Measurements from ENCODE around the gene RAP1GAP.
"Not testable (repeated sequence)": the region's sequence is repeated elsewhere in the genome, so short reads cannot be mapped to it uniquely, and the experiment has no call there.

Gene RAP1GAP

DNA sequence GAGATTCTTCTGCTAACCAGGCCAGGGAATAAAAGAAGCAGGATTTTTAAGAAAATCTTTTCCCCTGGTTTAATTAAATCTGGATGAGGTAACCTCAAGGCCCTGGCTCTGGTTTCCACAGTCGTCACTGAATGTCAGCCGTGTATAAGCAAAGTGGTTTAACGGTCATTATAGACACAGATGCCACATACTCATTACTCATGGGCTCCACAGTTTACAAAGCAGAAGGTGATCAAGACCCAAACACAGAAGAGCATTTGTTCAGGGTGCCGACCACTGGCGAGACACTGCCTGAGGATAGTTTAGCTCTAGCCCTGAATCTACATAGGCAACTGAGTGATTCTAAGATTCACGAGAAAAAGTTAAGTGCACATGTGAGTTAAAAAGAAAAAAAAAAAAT lies 27.8 kb upstream of the RAP1GAP start:
- Histone ChIP-seq H3K4me3 (ENCODE audit: low read length) (no peak overlapping the region), H3K9ac (ENCODE audit: low read length) (no peak overlapping the region), H3K36me3 (ENCODE audit: control insufficient read depth, insufficient read depth, low read length) (peaks cover 5% of the 10 kb centered on the region), H3K4me1 (ENCODE audit: control insufficient read depth, insufficient read depth, low read length) (no peaks in the 10 kb centered on the region), H3K9me3 (ENCODE audit: control insufficient read depth, low read length) (no peaks in the 10 kb centered on the region), H3K27me3 (ENCODE audit: control insufficient read depth, insufficient read depth, low read length) (no peaks in the 10 kb centered on the region)

DNA sequence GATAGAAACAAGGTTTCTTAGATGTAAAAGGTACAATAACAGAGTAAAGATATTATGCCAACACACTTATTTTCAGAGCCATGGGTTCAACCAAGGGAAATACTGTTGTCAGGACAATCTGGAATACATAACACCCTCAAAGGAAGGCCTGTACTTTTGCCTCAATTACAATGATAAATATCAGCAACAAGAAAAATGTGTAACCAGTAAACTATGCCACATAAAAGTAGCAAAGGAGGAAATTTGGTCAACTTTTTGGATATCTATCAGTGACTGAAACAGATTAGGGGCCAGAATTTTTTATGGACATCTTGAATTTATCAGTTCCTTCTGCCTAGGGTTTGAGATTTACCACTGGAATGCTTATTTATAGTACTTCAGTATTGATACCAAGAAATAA lies 24.6 kb upstream of the RAP1GAP start:
- no peaks in the 10 kb centered on the region for H3K27me3 ChIP-seq (ENCODE audit: control insufficient read depth, insufficient read depth, low read length)
- H3K4me3 ChIP-seq (ENCODE audit: low read length): no peak overlapping the region
- H3K36me3 ChIP-seq (ENCODE audit: control insufficient read depth, insufficient read depth, low read length): no peaks in the 10 kb centered on the region
- H3K9ac ChIP-seq (ENCODE audit: low read length): no peak overlapping the region
- H3K4me1 ChIP-seq (ENCODE audit: control insufficient read depth, insufficient read depth, low read length): no peaks in the 10 kb centered on the region
- H3K9me3 ChIP-seq (ENCODE audit: control insufficient read depth, low read length): no peaks in the 10 kb centered on the region

DNA sequence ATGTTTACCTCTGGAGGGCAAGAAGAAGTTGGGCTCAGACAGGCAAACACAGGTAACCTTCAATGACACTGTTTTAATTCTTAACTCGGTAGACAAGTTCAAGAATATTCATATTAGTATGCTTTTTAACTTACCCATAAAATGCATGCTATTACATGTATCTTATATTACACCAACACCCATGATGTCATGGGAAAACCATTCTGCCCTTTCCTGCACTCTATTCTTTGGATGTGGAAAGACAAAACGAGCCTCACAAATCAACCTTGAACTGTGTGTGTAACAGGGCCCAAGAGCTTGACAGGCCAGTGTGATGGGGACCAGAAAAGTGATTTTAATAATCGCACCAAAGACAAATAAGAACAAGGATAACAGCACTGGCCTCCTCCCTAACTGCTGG lies 22.6 kb upstream of the RAP1GAP start:
- no peaks in the 10 kb centered on the region for H3K36me3 ChIP-seq (ENCODE audit: control insufficient read depth, insufficient read depth, low read length)

DNA sequence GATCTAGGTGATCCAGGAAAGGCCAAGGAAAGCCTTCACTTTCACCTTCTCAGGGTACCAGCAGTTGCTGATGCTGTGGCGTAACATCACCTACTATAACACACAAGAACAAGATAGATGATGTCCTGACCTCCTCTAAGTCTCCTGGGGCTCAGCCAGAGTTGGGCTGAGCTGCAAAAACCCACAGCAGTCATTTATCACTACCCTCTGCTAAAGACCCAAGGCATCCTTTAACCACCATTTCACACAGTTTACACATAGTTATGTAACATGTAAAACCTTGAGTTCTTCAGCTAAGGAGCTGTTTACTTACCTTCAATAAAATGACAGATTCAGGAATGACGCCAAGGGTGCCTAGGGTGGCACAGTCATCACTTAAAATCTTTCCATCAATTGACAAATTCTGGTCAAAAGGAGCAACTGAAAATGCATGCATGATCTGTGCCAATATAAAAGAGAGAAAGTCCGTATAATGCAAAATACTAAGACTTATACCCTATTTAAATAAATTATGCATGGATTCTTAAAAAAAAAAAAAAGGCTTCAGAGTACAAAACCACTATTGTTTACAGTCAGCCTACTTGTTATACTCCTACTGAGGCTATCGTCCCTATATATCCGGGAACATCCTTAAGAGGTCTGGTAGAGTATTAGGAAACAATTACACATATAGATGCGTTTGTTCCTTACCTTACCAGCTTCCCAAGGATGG lies 20.7 kb upstream of the RAP1GAP start:
- Histone ChIP-seq H3K9me3 (ENCODE audit: control insufficient read depth, low read length) (no peaks in the 10 kb centered on the region), H3K9ac (ENCODE audit: low read length) (no peak overlapping the region), H3K27me3 (ENCODE audit: control insufficient read depth, insufficient read depth, low read length) (no peaks in the 10 kb centered on the region), H3K4me1 (ENCODE audit: control insufficient read depth, insufficient read depth, low read length) (no peaks in the 10 kb centered on the region), H3K4me3 (ENCODE audit: low read length) (no peak overlapping the region), H3K36me3 (ENCODE audit: control insufficient read depth, insufficient read depth, low read length) (no peaks in the 10 kb centered on the region)

More for the DNA sequence above, 22.6 kb upstream of the RAP1GAP start:
- Histone ChIP-seq H3K9me3 (ENCODE audit: control insufficient read depth, low read length) (no peaks in the 10 kb centered on the region), H3K4me3 (ENCODE audit: low read length) (no peak overlapping the region), H3K9ac (ENCODE audit: low read length) (no peak overlapping the region), H3K27me3 (ENCODE audit: control insufficient read depth, insufficient read depth, low read length) (no peaks in the 10 kb centered on the region), H3K4me1 (ENCODE audit: control insufficient read depth, insufficient read depth, low read length) (no peaks in the 10 kb centered on the region)

DNA sequence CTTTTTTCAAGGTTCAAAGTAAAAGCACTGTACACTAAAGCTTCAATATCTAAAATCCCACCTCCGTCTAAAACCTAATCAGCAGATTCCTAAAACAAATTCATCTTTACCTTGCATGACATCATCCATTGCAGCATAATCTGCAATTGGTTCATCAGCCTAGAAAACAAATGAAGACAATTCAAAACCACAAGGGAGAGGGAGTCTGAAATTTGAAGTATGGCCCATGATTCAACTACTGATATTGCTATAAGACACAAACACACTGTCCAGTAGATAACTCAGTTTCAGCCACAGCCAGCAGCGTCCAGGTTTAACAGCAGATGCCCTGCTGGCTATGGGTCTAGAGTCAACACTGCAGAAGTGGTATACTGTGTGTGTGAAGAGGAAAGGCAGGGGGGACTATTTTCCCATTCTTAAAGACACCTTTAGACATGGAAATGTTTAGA lies 17.9 kb upstream of the RAP1GAP start:
- H3K9me3 ChIP-seq (ENCODE audit: control insufficient read depth, low read length): no peaks in the 10 kb centered on the region
- H3K27me3 ChIP-seq (ENCODE audit: control insufficient read depth, insufficient read depth, low read length): no peaks in the 10 kb centered on the region
- H3K4me3 ChIP-seq (ENCODE audit: low read length): no peak overlapping the region
- no peak overlapping the region for H3K9ac ChIP-seq (ENCODE audit: low read length)
- H3K36me3 ChIP-seq (ENCODE audit: control insufficient read depth, insufficient read depth, low read length): no peaks in the 10 kb centered on the region
- H3K4me1 ChIP-seq (ENCODE audit: control insufficient read depth, insufficient read depth, low read length): no peaks in the 10 kb centered on the region

DNA sequence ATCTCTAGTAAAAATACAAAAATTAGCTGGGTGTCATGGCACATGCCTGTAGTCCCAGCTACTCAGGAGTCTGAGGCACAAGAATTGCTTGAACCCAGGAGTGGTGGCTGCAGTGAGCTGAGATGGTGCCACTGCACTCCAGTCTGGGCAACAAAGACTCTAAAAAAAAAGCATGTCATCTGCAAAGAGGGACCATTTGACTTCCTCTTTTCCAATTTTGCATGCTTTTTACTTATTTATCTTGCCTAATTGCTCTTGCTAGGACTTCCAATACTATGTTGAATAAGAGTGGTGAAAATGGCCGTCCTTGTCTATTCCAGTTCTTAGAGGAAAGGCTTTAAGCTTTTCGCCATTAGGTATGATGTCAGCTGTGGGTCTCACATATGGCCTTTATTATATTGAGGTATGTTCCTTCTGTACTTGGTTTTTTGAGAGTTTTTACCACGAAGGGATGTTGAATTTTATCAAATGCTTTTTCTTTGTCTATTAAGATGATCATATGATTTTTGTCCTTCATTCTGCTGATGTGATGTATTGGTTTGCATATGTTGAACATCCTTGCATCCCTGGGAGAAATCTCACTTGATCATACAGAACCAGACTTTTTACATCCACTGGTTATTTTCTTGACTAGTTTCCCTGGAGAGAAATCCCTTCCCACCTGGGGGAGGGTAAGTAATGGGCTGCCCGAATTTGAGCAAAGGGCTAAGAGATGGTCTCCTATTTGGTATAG lies 17.0 kb upstream of the RAP1GAP start:
- H3K36me3 ChIP-seq (ENCODE audit: control insufficient read depth, insufficient read depth, low read length): no peaks in the 10 kb centered on the region
- H3K9ac ChIP-seq (ENCODE audit: low read length): no peak overlapping the region
- H3K4me3 ChIP-seq (ENCODE audit: low read length): no peak overlapping the region
- H3K4me1 ChIP-seq (ENCODE audit: control insufficient read depth, insufficient read depth, low read length): no peaks in the 10 kb centered on the region
- H3K9me3 ChIP-seq (ENCODE audit: control insufficient read depth, low read length): no peaks in the 10 kb centered on the region
- H3K27me3 ChIP-seq (ENCODE audit: control insufficient read depth, insufficient read depth, low read length): no peaks in the 10 kb centered on the region

DNA sequence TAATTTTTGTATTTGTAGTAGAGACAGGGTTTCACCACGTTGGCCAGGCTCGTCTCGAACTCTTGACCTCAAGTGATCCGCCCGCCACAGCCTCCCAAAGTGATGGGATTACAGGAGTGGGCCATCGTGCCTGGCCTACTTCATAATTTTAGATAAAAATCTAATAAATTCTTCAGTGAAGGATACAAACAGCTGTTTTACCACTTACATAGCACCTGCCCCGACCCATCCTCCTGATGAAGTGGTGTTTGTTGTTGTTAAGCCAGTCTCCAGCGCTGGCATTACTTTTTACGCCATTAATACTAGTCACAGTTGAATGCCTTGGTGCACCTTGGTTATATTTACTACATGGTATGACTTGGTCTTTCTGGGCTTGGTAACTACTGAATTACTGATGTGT lies 12.3 kb upstream of the RAP1GAP start:
- Histone ChIP-seq H3K4me1 (ENCODE audit: control insufficient read depth, insufficient read depth, low read length) (no peaks in the 10 kb centered on the region), H3K9me3 (ENCODE audit: control insufficient read depth, low read length) (no peaks in the 10 kb centered on the region), H3K36me3 (ENCODE audit: control insufficient read depth, insufficient read depth, low read length) (no peaks in the 10 kb centered on the region), H3K9ac (ENCODE audit: low read length) (no peak overlapping the region), H3K27me3 (ENCODE audit: control insufficient read depth, insufficient read depth, low read length) (no peaks in the 10 kb centered on the region), H3K4me3 (ENCODE audit: low read length) (no peak overlapping the region)

DNA sequence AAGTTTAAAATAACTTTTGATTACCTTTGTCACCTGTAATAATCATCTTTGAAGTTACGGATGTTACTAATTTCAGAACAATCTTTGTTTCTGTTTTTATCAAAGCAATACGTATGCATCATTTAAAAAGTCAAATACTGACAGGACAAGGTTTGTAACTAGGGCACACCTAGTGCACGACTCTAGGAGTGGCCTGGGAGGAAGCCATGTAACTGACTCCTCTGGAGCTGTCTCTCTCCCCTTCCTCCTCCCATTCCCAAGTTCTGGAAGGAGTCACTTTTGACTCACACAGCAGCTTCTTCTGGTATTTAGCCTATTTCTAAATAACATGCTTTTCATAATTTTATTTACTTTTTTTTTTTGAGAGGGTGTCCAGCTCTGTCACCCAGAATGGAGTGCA lies 11.8 kb upstream of the RAP1GAP start:
- Histone ChIP-seq H3K4me3 (ENCODE audit: low read length) (no peak overlapping the region), H3K9me3 (ENCODE audit: control insufficient read depth, low read length) (no peaks in the 10 kb centered on the region), H3K36me3 (ENCODE audit: control insufficient read depth, insufficient read depth, low read length) (no peaks in the 10 kb centered on the region), H3K9ac (ENCODE audit: low read length) (no peak overlapping the region), H3K27me3 (ENCODE audit: control insufficient read depth, insufficient read depth, low read length) (no peaks in the 10 kb centered on the region), H3K4me1 (ENCODE audit: control insufficient read depth, insufficient read depth, low read length) (no peaks in the 10 kb centered on the region)

DNA sequence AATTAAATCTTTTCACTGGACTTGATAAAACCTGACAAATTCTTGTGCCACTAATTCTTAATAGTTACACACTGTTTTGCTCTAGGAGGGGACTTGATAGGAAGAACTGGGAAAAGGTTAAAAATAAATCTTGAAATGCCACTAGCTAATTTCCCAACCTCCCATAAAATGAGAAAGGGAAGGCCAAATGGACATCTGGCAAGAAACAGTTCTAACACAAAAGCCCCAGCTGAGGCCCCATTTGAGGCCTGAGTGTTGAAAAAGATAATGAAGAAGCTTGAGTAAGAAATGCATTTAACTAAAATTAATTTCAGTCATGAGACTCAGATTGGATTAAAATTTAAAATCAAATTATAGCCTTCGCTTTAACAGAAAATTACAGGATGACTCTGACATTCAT lies 11.2 kb upstream of the RAP1GAP start:
- Histone ChIP-seq H3K36me3 (ENCODE audit: control insufficient read depth, insufficient read depth, low read length) (no peaks in the 10 kb centered on the region), H3K27me3 (ENCODE audit: control insufficient read depth, insufficient read depth, low read length) (no peaks in the 10 kb centered on the region), H3K4me1 (ENCODE audit: control insufficient read depth, insufficient read depth, low read length) (no peaks in the 10 kb centered on the region), H3K4me3 (ENCODE audit: low read length) (no peak overlapping the region), H3K9ac (ENCODE audit: low read length) (no peak overlapping the region), H3K9me3 (ENCODE audit: control insufficient read depth, low read length) (no peaks in the 10 kb centered on the region)

DNA sequence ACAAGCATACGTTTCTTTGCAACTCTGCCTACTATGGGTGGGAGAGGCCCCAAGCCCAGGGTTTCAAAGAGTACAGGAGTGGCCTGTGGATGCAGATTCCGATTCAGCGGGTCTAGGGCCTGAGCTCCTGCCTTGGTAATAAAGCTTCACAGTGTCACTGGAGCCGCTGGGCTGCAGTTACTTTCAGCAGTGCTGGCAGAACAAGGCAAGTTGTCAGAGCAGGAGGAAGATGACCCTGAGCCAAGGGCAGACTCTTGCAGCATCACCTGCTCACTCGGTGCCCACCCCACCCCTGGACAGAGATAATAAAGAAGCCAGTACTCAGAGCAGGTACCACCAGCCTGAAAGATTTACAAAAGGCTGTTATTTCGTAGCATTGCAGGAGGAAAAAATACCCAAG lies 8.0 kb upstream of the RAP1GAP start:
- no peak overlapping the region for H3K4me3 ChIP-seq (ENCODE audit: low read length)
- H3K9ac ChIP-seq (ENCODE audit: low read length): no peak overlapping the region
- H3K36me3 ChIP-seq (ENCODE audit: control insufficient read depth, insufficient read depth, low read length): no peaks in the 10 kb centered on the region
- peaks cover 10% of the 10 kb centered on the region for H3K4me1 ChIP-seq (ENCODE audit: control insufficient read depth, insufficient read depth, low read length)
- H3K9me3 ChIP-seq (ENCODE audit: control insufficient read depth, low read length): no peaks in the 10 kb centered on the region
- no peaks in the 10 kb centered on the region for H3K27me3 ChIP-seq (ENCODE audit: control insufficient read depth, insufficient read depth, low read length)

DNA sequence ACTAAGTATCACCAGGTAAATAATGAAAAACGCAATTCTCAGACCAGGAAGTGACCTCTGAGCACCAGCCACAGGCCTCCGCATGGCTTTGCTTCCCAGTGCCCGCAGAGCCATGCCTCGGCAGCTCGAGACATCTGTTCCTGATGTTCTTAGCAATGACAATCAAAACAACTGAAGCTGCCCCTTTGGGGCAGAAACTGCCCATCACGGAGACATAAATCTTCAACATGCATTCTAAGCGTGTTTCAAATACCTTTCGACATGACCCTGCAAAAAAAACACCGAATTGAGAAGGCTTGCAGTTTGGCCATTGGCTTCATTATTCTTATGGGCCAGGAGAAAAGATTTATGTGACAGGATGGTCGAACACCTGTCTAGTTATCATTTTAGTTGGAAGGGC lies 5.8 kb upstream of the RAP1GAP start:
- Histone ChIP-seq H3K27me3 (ENCODE audit: control insufficient read depth, insufficient read depth, low read length) (peaks cover 10% of the 10 kb centered on the region), H3K9ac (ENCODE audit: low read length) (no peak overlapping the region), H3K4me1 (ENCODE audit: control insufficient read depth, insufficient read depth, low read length) (peaks cover 16% of the 10 kb centered on the region), H3K36me3 (ENCODE audit: control insufficient read depth, insufficient read depth, low read length) (no peaks in the 10 kb centered on the region), H3K9me3 (ENCODE audit: control insufficient read depth, low read length) (no peaks in the 10 kb centered on the region), H3K4me3 (ENCODE audit: low read length) (no peak overlapping the region)

DNA sequence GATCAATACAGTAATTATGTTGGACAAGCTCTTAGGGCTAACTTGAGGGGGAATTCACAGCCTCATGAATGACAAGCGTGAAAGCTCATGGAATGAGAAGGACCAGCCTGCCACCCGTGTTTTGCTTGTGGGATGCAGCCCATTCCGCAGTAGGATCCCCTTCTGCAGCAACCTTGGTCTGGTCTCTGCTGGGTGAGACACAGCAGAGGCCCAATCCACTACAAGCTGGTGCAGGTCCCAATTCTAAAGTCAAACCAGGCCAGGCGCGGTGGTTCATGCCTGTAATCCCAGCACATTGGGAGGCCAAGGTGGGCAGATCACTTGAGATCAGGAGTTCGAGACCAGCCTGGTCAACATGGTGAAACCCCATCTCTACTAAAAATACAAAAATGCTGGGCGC lies 4.7 kb upstream of the RAP1GAP start:
- H3K36me3 ChIP-seq (ENCODE audit: control insufficient read depth, insufficient read depth, low read length); H3K9me3 ChIP-seq (ENCODE audit: control insufficient read depth, low read length); H3K9ac ChIP-seq (ENCODE audit: low read length); H3K4me3 ChIP-seq (ENCODE audit: low read length): not testable (repeated sequence)
- Histone ChIP-seq H3K27me3 (ENCODE audit: control insufficient read depth, insufficient read depth, low read length) (peaks cover 21% of the 10 kb centered on the region), H3K4me1 (ENCODE audit: control insufficient read depth, insufficient read depth, low read length) (peaks cover 27% of the 10 kb centered on the region)
